Measurements from ENCODE around the gene ATAD3A.

The ATAD3A gene

GRCh38 chr1:1582585-1583346 lies 70.8 kb downstream of the ATAD3A start:
- no peak for DNase-seq (ENCODE audit: low spot score)

- no peak for DNase-seq (ENCODE audit: low spot score)
These were observed 71.5 kb downstream of the ATAD3A start for GRCh38 chr1:1583347-1584010.
